H9 (cell line): Measurements from ENCODE around the gene SPAG7. TPM values are rescaled to one million over a fixed set of nuclear protein-coding genes. Genes with fewer than 3 reads are reported as not detected.

Experiments used
- DNase-seq: peaks from one replicate; pipeline ENCODE4 v3.0.0-alpha.2; 2017
- H2AFZ ChIP-seq: one replicate; pipeline ENCODE4 v1.6.1; 2013; ENCODE audit warnings: mild to moderate bottlenecking, low read length, control low read depth, moderate library complexity
- H2AK5ac ChIP-seq: 2 replicates; pipeline ENCODE4 v1.6.1; 2013; ENCODE audit warnings: low read length, control low read depth, mixed read lengths; ENCODE audit not compliant: insufficient read length
- H2BK120ac ChIP-seq: one replicate; pipeline ENCODE4 v1.6.1; 2013; ENCODE audit warnings: low read depth, mild to moderate bottlenecking, low read length, control low read depth, inconsistent platforms; ENCODE audit not compliant: poor library complexity, severe bottlenecking
- H2BK12ac ChIP-seq: 2 replicates; pipeline ENCODE4 v1.6.1; 2013; ENCODE audit warnings: low read length, control low read depth, mixed read lengths, low read depth; ENCODE audit not compliant: insufficient read length
- H2BK15ac ChIP-seq: 2 replicates; pipeline ENCODE4 v1.6.1; 2013; ENCODE audit warnings: low read depth, low read length, control low read depth
- H2BK20ac ChIP-seq: one replicate; pipeline ENCODE4 v1.6.1; 2013; ENCODE audit warnings: low read depth, mild to moderate bottlenecking, low read length, control low read depth, inconsistent platforms; ENCODE audit not compliant: poor library complexity, severe bottlenecking
- H2BK5ac ChIP-seq: 2 replicates; pipeline ENCODE4 v1.6.1; 2013; ENCODE audit warnings: low read length, control low read depth, mixed read lengths; ENCODE audit not compliant: insufficient read length
- H3K14ac ChIP-seq: 2 replicates; pipeline ENCODE4 v1.6.1; 2013; ENCODE audit warnings: low read length, control low read depth; ENCODE audit not compliant: insufficient read depth
- H3K18ac ChIP-seq: 2 replicates; pipeline ENCODE4 v1.6.1; 2013; ENCODE audit warnings: low read depth, mild to moderate bottlenecking, mixed read lengths, low read length, control low read depth; ENCODE audit not compliant: insufficient read length
- H3K23ac ChIP-seq: 2 replicates; pipeline ENCODE4 v1.6.1; 2013; ENCODE audit warnings: low read length, control low read depth, mixed read lengths, low read depth; ENCODE audit not compliant: insufficient read length
- H3K23me2 ChIP-seq: 2 replicates; pipeline ENCODE4 v1.6.1; 2013; ENCODE audit warnings: low read depth, mild to moderate bottlenecking, mixed read lengths, low read length, control low read depth; ENCODE audit not compliant: insufficient read length, poor library complexity, severe bottlenecking
- H3K27ac ChIP-seq: 2 replicates; pipeline ENCODE4 v1.5.1; 2013; ENCODE audit warnings: low read length, control low read depth, mixed read lengths, low read depth; ENCODE audit not compliant: insufficient read length
- H3K27me3 ChIP-seq: 2 replicates; pipeline ENCODE4 v1.6.1; 2013; ENCODE audit warnings: low read length, control low read depth, inconsistent platforms; ENCODE audit not compliant: insufficient read depth
- H3K4ac ChIP-seq: 2 replicates; pipeline ENCODE4 v1.6.1; 2013; ENCODE audit warnings: low read depth, mild to moderate bottlenecking, control low read depth, inconsistent platforms, low read length, moderate library complexity
- H3K4me1 ChIP-seq: 2 replicates; pipeline ENCODE4 v1.6.1; 2013; ENCODE audit warnings: low read length, control low read depth, inconsistent platforms; ENCODE audit not compliant: insufficient read depth
- H3K4me2 ChIP-seq: 2 replicates; pipeline ENCODE4 v1.6.1; 2013; ENCODE audit warnings: low read length, control low read depth, mixed read lengths; ENCODE audit not compliant: insufficient read length, insufficient read depth
- H3K56ac ChIP-seq: 2 replicates; pipeline ENCODE4 v1.6.1; 2013; ENCODE audit warnings: low read depth, mild to moderate bottlenecking, mixed read lengths, low read length, control low read depth; ENCODE audit not compliant: insufficient read length
- H3K79me1 ChIP-seq: 2 replicates; pipeline ENCODE4 v1.6.1; 2013; ENCODE audit warnings: low read depth, mild to moderate bottlenecking, moderate library complexity, low read length, control low read depth, inconsistent platforms; ENCODE audit not compliant: insufficient read depth, poor library complexity, severe bottlenecking
- H3K79me2 ChIP-seq: 2 replicates; pipeline ENCODE4 v1.6.1; 2013; ENCODE audit warnings: low read length, control low read depth, inconsistent platforms; ENCODE audit not compliant: insufficient read depth
- H3K9ac ChIP-seq: 2 replicates; pipeline ENCODE4 v1.6.1; 2013; ENCODE audit warnings: low read length, control low read depth, mixed read lengths; ENCODE audit not compliant: insufficient read length; ENCODE audit errors: extremely low read depth
- H3K9me3 ChIP-seq: one replicate; pipeline ENCODE4 v1.6.1; 2013; ENCODE audit warnings: low read depth, low read length, inconsistent platforms; ENCODE audit not compliant: control insufficient read depth
- H3T11ph ChIP-seq: one replicate; pipeline ENCODE4 v1.6.1; 2013; ENCODE audit warnings: mild to moderate bottlenecking, low read length, control low read depth, inconsistent platforms
- H4K20me1 ChIP-seq: one replicate; pipeline ENCODE4 v1.6.1; 2013; ENCODE audit not compliant: control insufficient read depth, insufficient read length, insufficient read depth
- H4K5ac ChIP-seq: 2 replicates; pipeline ENCODE4 v1.6.1; 2013; ENCODE audit warnings: low read depth, mild to moderate bottlenecking, mixed read lengths, low read length, control low read depth; ENCODE audit not compliant: insufficient read length
- H4K8ac ChIP-seq: replicated peaks from 2 replicates; pipeline ENCODE4 v1.6.1; 2013; ENCODE audit warnings: low read length, control low read depth, mixed read lengths, low read depth; ENCODE audit not compliant: insufficient read length
- H4K91ac ChIP-seq: 2 replicates; pipeline ENCODE4 v1.6.1; 2013; ENCODE audit warnings: low read depth, mild to moderate bottlenecking, moderate library complexity, mixed read lengths, low read length, control low read depth; ENCODE audit not compliant: insufficient read length
- H3K27ac Mint-ChIP-seq, 3 experiments: 2 replicates in 2 of 3; 3 replicates in 1 of 3; pipeline ENCODE4 v1.8.0; 2020 to 2021; ENCODE audit warnings: mixed read lengths in 3 of 3, mild to moderate bottlenecking in 1 of 3, moderate library complexity in 1 of 3
- H3K27me3 Mint-ChIP-seq: 2 replicates; pipeline ENCODE4 v1.8.0; 2021; ENCODE audit warnings: low read depth, mild to moderate bottlenecking, moderate library complexity, mixed read lengths
- H3K36me3 Mint-ChIP-seq, 3 experiments: 2 replicates in 2 of 3; 3 replicates in 1 of 3; pipeline ENCODE4 v1.8.0; 2020 to 2021; ENCODE audit warnings: low read depth in 3 of 3, mixed read lengths in 3 of 3; ENCODE audit not compliant: insufficient read depth in 1 of 3
- H3K4me1 Mint-ChIP-seq, 2 experiments: 2 replicates each; pipeline ENCODE4 v1.8.0; 2020; ENCODE audit warnings: mixed read lengths in 2 of 2
- H3K4me3 Mint-ChIP-seq, 2 experiments: 2 replicates in 1 of 2; 3 replicates in 1 of 2; pipeline ENCODE4 v1.8.0; 2020 to 2021; ENCODE audit warnings: mild to moderate bottlenecking in 2 of 2, mixed read lengths in 2 of 2, moderate library complexity in 1 of 2
- H3K9me3 Mint-ChIP-seq, 2 experiments: 2 replicates in 1 of 2; 3 replicates in 1 of 2; pipeline ENCODE4 v1.8.0; 2020; ENCODE audit warnings: mild to moderate bottlenecking in 2 of 2, mixed read lengths in 2 of 2, moderate library complexity in 1 of 2
- WGBS: extraction: QIAGEN DNeasy Blood & Tissue Kit; methylation state at CpG from one replicate; pipeline ENCODE4 v1.1.7; 2013; ENCODE audit warnings: missing lambda C conversion rate, low lambda C conversion rate, mixed read lengths; ENCODE audit not compliant: insufficient read length; ENCODE audit errors: extremely low coverage; 5-methylcytosine and 5-hydroxymethylcytosine counted together
- total RNA-seq: library from RNA; stranded (reverse); gene quantifications from 2 replicates; pipeline ENCODE4 v1.2.1, GENCODE V29; 2021
- TF ChIP-seq, protein P1 (sequence below): fragments of 200-600 bp; sonication (generic); conservative IDR thresholded peaks from 3 replicates; pipeline ENCODE4 v1.8.0; 2021; ENCODE audit warnings: antibody characterized with exemption, mild to moderate bottlenecking

Gene SPAG7
- total RNA-seq, 1 experiment from 2014 or later, result 102 TPM

DNA sequence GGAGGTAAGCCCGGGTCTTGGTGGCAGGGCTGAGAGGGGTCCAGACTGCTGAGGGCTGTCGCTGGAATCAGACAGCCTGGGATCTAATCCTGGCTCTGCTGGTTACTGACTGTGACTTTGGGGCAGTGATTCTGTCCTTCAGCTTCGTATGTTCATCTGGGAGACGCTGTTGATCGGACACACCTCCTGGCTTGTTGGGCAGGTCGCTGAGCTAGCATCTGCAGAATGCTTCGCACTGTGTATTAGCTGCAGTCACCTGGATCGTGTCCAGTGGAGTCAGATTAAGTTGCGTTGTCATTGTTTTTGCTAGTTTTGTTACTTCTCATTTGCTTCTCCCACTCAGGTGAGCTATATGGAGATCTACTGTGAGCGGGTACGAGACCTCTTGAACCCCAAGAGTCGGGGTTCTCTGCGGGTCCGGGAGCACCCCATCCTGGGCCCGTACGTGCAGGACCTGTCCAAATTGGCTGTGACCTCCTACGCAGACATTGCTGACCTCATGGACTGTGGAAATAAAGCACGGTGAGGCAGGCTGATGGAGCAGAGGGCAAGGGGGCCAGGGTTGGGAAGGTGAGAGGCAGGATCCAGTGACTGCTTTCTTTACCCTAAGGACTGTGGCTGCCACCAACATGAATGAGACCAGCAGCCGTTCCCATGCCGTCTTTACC lies 34.6 kb upstream of the SPAG7 start:
- H2BK20ac ChIP-seq, result no peak overlapping the region
- no peak overlapping the region for H2AK5ac ChIP-seq
- H3K27me3 Mint-ChIP-seq, result no peaks in the 10 kb centered on the region
- no peak overlapping the region for H2BK15ac ChIP-seq
- H2BK12ac ChIP-seq, result no peak overlapping the region
- no peaks in the 10 kb centered on the region for H3K27me3 ChIP-seq
- peaks cover 7% of the 10 kb centered on the region for H3K23me2 ChIP-seq
- TF ChIP-seq, protein P1, sequence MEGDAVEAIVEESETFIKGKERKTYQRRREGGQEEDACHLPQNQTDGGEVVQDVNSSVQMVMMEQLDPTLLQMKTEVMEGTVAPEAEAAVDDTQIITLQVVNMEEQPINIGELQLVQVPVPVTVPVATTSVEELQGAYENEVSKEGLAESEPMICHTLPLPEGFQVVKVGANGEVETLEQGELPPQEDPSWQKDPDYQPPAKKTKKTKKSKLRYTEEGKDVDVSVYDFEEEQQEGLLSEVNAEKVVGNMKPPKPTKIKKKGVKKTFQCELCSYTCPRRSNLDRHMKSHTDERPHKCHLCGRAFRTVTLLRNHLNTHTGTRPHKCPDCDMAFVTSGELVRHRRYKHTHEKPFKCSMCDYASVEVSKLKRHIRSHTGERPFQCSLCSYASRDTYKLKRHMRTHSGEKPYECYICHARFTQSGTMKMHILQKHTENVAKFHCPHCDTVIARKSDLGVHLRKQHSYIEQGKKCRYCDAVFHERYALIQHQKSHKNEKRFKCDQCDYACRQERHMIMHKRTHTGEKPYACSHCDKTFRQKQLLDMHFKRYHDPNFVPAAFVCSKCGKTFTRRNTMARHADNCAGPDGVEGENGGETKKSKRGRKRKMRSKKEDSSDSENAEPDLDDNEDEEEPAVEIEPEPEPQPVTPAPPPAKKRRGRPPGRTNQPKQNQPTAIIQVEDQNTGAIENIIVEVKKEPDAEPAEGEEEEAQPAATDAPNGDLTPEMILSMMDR, result no peak
- H2BK120ac ChIP-seq, result no peak overlapping the region
- H3K4me2 ChIP-seq, result no peak overlapping the region
- no peak overlapping the region for H4K8ac ChIP-seq
- no peak overlapping the region for H3K9ac ChIP-seq
- no peak overlapping the region for H3K14ac ChIP-seq
- peaks cover 48 to 66% (median 61%) of the 10 kb centered on the region in 3 experiments for H3K36me3 Mint-ChIP-seq
- no peak overlapping the region for H3K56ac ChIP-seq
- no peak overlapping the region for H4K5ac ChIP-seq
- peaks cover 4% of the 10 kb centered on the region; the same call in 1 of the 2 replicates for H3K79me2 ChIP-seq
- H3K18ac ChIP-seq, result no peak overlapping the region
- no peak overlapping the region for H2BK5ac ChIP-seq
- DNase-seq, result no peak
- no peak overlapping the region; a peak in 1 of 5 replicates for H3K4me3 Mint-ChIP-seq
- H2AFZ ChIP-seq, result no peak overlapping the region
- H3K4me1 Mint-ChIP-seq, result peaks cover 9 to 16% of the 10 kb centered on the region in 2 experiments
- H3K4ac ChIP-seq, result no peak overlapping the region
- no peak overlapping the region for H4K91ac ChIP-seq
- H3K4me1 ChIP-seq, result peaks cover 2% of the 10 kb centered on the region
- no peak overlapping the region for H3K23ac ChIP-seq
- H3T11ph ChIP-seq, result no peak overlapping the region
- WGBS, result no CpG with 5 or more reads among the region's 20 CpGs
- no peaks in the 10 kb centered on the region for H3K9me3 ChIP-seq
- H3K79me1 ChIP-seq, result peaks cover 8% of the 10 kb centered on the region
- no peaks in the 10 kb centered on the region for H4K20me1 ChIP-seq
- H3K27ac Mint-ChIP-seq, result no peak overlapping the region
- no peaks in the 10 kb centered on the region for H3K9me3 Mint-ChIP-seq
- H3K27ac ChIP-seq, result no peak overlapping the region
